Smooth muscle cell (in vitro differentiated cells): ENCODE data around the gene OPN5. TPM values are rescaled to one million over a fixed set of nuclear protein-coding genes. Genes with fewer than 3 reads are reported as not detected.
"Not testable (repeated sequence)": the region's sequence is repeated elsewhere in the genome, so short reads cannot be mapped to it uniquely, and the experiment has no call there.

Experiments used
- DNase-seq: peaks from one replicate; lab custom pipeline; 2025; ENCODE audit not compliant: unreplicated experiment; lab: John Stamatoyannopoulos, UW
- H2AFZ ChIP-seq: fragments of 200-600 bp; sonication (generic); 2 replicates; pipeline ENCODE4 v1.6.0; 2016; ENCODE audit warnings: antibody characterized with exemption, low read depth, mild to moderate bottlenecking
- H3F3A ChIP-seq: fragments of 200-600 bp; sonication (generic); 2 replicates; pipeline ENCODE4 v1.6.0; 2017; ENCODE audit warnings: antibody characterized with exemption, low read depth
- H3K27ac ChIP-seq: fragments of 200-600 bp; sonication (generic); 2 replicates; pipeline ENCODE4 v1.5.1; 2016; ENCODE audit warnings: low read depth, mild to moderate bottlenecking
- H3K27me3 ChIP-seq: fragments of 200-600 bp; sonication (generic); 2 replicates; pipeline ENCODE4 v1.6.1; 2016; ENCODE audit warnings: low read depth, mild to moderate bottlenecking
- H3K36me3 ChIP-seq: fragments of 200-600 bp; sonication (generic); 2 replicates; pipeline ENCODE4 v1.5.1; 2016; ENCODE audit warnings: low read depth
- H3K4me1 ChIP-seq: fragments of 200-600 bp; sonication (generic); 2 replicates; pipeline ENCODE4 v1.5.1; 2016; ENCODE audit warnings: low read depth
- H3K4me2 ChIP-seq: fragments of 200-600 bp; sonication (generic); 2 replicates; pipeline ENCODE4 v1.6.0; 2016; ENCODE audit warnings: mild to moderate bottlenecking
- H3K4me3 ChIP-seq: fragments of 200-600 bp; sonication (generic); 2 replicates; pipeline ENCODE4 v1.5.1; 2016; ENCODE audit warnings: mild to moderate bottlenecking
- H3K79me2 ChIP-seq: fragments of 200-600 bp; sonication (generic); 2 replicates; pipeline ENCODE4 v1.6.0; 2016; ENCODE audit warnings: low read depth, mild to moderate bottlenecking
- H3K9ac ChIP-seq: fragments of 200-600 bp; sonication (generic); 2 replicates; pipeline ENCODE4 v1.6.0; 2016; ENCODE audit warnings: low read depth
- H3K9me3 ChIP-seq: fragments of 200-600 bp; sonication (generic); replicated peaks from 2 replicates; pipeline ENCODE4 v1.5.1; 2016; ENCODE audit warnings: low read depth
- H4K20me1 ChIP-seq: fragments of 200-600 bp; sonication (generic); 2 replicates; pipeline ENCODE4 v1.6.0; 2016; ENCODE audit warnings: low read depth
- CTCF ChIP-seq: fragments of 200-600 bp; sonication (generic); IDR thresholded peaks from 2 replicates; pipeline ENCODE4 v1.5.1; 2017; ENCODE audit warnings: borderline replicate concordance, mild to moderate bottlenecking, antibody characterized with exemption; ENCODE audit not compliant: insufficient read depth, poor library complexity, severe bottlenecking
- WGBS: methylation state at CpG from one replicate; pipeline ENCODE4 v1.1.7; 2016; ENCODE audit warnings: low lambda C conversion rate; 5-methylcytosine and 5-hydroxymethylcytosine counted together
- polyA plus RNA-seq: library from polyadenylated mRNA; unstranded; fragments of >200 nt; fragmentation: Nextera tagmentation; extraction: Ambion mirVana; gene quantifications from 2 replicates; pipeline ENCODE4 v1.2.1, GENCODE V29; 2016
- total RNA-seq: library from RNA; depleted of rRNA; stranded (reverse); fragments of >200 nt; gene quantifications from 2 replicates; pipeline ENCODE4 v1.2.3, GENCODE V29; 2014

OPN5 gene
- total and polyA plus RNA-seq, 2 experiments from 2014 or later = not detected

GRCh38 chr6:47743744-47744143 lies 38.1 kb upstream of the OPN5 start:
- no peaks in the 10 kb centered on the region for H3K27me3 ChIP-seq
- no peaks in the 10 kb centered on the region for H3K4me1 ChIP-seq
- no peaks in the 10 kb centered on the region for H4K20me1 ChIP-seq
- H3K79me2 ChIP-seq = no peaks in the 10 kb centered on the region
- H3F3A ChIP-seq = no peaks in the 10 kb centered on the region
- no peaks in the 10 kb centered on the region for H3K9me3 ChIP-seq
- H3K4me3 ChIP-seq = no peak overlapping the region
- no peak for TF ChIP-seq CTCF
- no peak overlapping the region for H3K4me2 ChIP-seq
- no peak for DNase-seq
- H3K27ac ChIP-seq = no peak overlapping the region
- no peaks in the 10 kb centered on the region for H3K36me3 ChIP-seq
- no peak overlapping the region for H2AFZ ChIP-seq
- no peak overlapping the region for H3K9ac ChIP-seq

- not testable (repeated sequence) for H3K9me3 ChIP-seq, H3K27ac ChIP-seq, H4K20me1 ChIP-seq, H3K79me2 ChIP-seq, H3K27me3 ChIP-seq, H3F3A ChIP-seq, H3K36me3 ChIP-seq, DNase-seq, H3K9ac ChIP-seq, H3K4me2 ChIP-seq, H3K4me1 ChIP-seq, H3K4me3 ChIP-seq, H2AFZ ChIP-seq
- 91% methylated on average over 3 of the region's 3 CpGs for WGBS
Observed at GRCh38 chr6:47745269-47745668, 36.6 kb upstream of the OPN5 start.

- no peak for TF ChIP-seq CTCF
Observed at GRCh38 chr6:47749757-47750156, 32.1 kb upstream of the OPN5 start.

GRCh38 chr6:47752801-47753200 lies 29.0 kb upstream of the OPN5 start:
- Histone ChIP-seq H4K20me1 (no peaks in the 10 kb centered on the region), H3K9ac (no peak overlapping the region), H3F3A (no peaks in the 10 kb centered on the region), H3K27me3 (no peaks in the 10 kb centered on the region), H3K27ac (no peak overlapping the region), H3K36me3 (no peaks in the 10 kb centered on the region), H3K4me3 (no peak overlapping the region), H3K79me2 (no peaks in the 10 kb centered on the region), H3K4me1 (no peaks in the 10 kb centered on the region), H2AFZ (no peak overlapping the region), H3K4me2 (no peak overlapping the region), H3K9me3 (no peaks in the 10 kb centered on the region)
- TF ChIP-seq CTCF = no peak
- WGBS = 75% methylated on average over 1 of the region's 1 CpG
- DNase-seq = no peak

More at GRCh38 chr6:47749757-47750156, 32.1 kb upstream of the OPN5 start:
- 78% methylated on average over 1 of the region's 1 CpG for WGBS
- no peaks in the 10 kb centered on the region for H3K36me3 ChIP-seq
- DNase-seq = no peak
- H3K4me3 ChIP-seq = no peak overlapping the region
- no peaks in the 10 kb centered on the region for H4K20me1 ChIP-seq
- no peak overlapping the region for H3K27ac ChIP-seq
- no peaks in the 10 kb centered on the region for H3K9me3 ChIP-seq
- no peak overlapping the region for H3K9ac ChIP-seq
- no peaks in the 10 kb centered on the region for H3F3A ChIP-seq
- no peak overlapping the region for H2AFZ ChIP-seq
- H3K79me2 ChIP-seq = no peaks in the 10 kb centered on the region
- no peaks in the 10 kb centered on the region for H3K4me1 ChIP-seq
- H3K27me3 ChIP-seq = no peaks in the 10 kb centered on the region
- H3K4me2 ChIP-seq = no peak overlapping the region
